HG03066 (cell line): ENCODE results near the gene C14orf132.

Experiments
- ATAC-seq: cut with Tn5 transposase; IDR thresholded peaks from one replicate; pipeline ENCODE4 v1.9.1; 2021; ENCODE audit warnings: low read depth; ENCODE audit not compliant: unreplicated experiment

Gene C14orf132

DNA sequence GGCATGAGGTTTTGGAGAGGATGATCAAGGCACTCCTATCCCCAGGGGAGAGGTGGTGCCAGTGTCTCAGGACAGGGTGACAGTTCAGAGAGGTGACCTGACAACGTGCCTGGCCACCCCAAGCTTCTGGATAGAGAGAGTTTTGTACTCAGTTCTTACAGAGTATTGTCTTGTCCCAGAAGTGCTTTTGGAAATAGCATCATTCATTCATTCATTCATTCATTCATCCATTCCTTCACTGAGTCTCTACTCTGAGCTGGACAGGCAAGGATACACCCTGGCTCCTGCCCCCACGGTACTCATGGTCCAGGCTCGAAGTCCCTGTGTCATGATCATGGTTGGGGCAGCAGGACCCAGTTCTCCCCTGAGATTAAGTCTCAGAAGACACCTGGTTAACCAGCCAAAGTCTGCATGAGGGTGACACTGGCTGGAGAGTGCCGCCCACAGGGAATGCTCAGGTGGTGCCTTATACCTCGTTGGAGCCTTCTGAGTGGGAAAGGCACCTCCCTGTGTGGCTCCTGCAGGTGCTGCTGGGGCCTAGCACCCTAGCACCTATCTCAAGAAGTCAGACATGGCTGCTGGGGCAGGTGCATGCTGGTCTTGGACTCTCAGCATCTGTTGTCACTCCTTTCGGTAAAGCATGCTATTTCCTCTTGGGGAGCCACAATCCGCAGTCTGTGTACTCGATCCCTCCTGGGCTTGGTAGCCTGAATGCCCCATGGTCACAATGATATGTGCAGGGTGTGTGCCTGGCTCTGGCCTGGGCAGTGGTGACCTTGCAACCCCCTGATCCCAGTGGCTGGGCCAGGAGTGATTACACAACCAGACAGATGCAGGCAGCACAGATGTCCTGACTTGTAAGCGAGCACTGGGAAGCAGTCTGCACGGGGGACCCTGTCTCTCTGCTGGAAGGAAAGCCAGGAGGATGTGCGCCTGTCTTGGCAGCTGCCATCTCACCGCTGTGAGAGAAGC, 57.8 kb downstream of the C14orf132 start:
- ATAC-seq, result no peak

DNA sequence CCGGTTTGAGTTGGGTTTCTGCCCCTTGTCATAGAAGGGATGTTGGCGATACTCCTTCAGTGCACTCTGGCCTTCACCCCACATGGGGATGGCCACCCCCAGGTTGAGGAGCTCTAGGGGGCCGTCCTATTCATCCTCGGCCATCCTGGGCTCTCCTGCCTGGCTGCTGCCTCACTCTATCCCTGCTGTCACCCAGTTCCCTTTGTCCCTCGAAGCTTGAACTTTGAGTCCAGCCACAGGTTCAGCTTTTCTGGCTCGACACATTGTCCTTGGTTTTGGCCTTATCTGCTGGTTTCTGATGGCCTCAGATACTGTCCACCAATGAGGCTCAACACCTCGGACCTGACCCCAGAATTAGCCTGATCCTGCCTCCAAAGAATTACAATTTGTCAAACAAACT, 58.6 kb downstream of the C14orf132 start:
- no peak for ATAC-seq

DNA sequence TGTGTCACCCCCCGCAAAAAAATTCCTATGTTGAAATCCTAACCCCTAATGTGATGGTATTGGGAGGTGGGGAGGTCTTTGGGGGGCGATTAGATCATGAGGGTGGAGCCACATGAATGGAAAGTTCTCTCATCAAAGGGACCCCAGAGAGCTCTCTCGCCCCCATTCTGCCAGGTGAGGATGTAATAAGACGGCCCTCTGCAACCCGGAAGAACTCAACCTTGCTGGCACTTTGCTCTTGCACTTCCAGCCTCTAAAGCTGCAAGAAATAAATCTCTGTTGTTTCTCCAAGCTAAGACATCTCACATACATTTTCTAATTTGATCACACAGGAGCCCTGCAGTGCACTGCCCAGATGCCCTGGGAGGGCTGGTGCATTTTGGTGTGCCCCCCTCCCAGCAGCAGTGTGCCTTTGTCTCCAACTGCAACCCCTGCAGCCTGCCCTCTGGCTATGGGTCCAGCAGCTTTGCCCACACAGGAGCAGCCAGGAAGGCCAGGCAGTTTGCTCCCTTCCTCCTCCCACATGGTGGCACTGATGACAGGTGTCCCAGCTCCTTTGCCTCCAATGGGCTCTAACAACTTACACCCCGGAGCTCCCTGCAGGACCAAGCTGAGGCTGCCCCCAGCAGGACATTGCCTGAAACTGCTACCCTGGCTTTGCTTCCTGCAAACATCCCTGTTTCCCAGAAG, 59.3 kb downstream of the C14orf132 start:
- ATAC-seq, result no peak

DNA sequence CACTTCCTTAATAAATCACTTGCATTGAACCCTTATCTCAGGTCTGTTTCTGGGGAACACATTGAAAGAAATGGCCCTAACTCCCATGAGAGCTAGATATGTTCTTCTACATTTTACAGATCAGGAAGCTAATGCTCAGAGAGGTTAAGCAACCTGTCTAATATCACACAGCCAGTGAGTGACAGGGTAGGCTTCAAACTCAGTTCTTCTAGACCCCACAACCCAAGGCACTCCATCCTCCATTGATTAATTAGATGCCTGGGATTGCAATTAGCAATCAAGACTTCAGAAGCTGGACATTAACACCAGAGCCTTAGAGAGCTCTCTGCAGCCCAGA, 59.8 kb downstream of the C14orf132 start:
- ATAC-seq, result no peak

DNA sequence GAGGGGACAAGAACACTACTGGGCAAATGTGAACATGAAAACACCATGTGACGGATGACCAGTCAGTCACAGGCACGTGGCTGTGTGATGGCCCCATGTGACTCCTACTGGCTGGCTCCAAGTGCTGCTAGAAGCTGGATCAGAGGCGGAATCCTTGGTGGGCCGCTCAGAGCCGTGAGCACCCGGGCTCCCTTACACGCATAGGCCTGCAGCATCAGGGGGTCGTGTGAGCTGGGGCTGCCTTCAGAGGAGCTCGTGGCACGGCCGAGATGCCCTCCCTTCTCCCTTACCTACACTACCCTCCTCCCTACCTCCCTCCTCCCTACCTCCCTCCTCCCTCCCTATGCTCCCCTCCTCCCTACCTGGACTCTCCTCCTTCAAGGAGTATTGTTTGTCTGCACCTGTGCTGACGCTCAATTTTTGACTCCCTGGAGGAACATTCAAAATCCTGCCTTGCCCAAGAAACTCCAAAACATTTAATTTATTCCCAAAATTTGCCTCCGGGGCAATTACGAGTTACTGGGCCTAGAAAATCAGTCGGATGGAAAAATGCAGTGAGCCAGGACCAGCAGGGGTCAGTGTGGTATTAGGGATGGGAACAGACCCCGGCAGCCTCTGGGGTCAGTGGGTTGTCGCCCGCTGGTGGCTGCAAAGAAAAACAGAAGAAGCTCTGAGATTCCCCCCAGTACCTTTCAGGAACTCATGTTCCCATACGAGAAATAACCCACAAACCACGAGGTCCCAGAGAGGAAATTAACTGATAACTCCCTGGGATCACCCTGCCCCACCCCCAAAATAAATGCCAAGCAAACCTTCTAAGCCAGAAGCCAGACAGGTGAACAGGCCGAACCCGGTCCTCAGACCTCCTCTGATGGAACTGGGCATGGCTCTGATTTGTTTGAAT, 61.3 kb downstream of the C14orf132 start:
- no peak for ATAC-seq

DNA sequence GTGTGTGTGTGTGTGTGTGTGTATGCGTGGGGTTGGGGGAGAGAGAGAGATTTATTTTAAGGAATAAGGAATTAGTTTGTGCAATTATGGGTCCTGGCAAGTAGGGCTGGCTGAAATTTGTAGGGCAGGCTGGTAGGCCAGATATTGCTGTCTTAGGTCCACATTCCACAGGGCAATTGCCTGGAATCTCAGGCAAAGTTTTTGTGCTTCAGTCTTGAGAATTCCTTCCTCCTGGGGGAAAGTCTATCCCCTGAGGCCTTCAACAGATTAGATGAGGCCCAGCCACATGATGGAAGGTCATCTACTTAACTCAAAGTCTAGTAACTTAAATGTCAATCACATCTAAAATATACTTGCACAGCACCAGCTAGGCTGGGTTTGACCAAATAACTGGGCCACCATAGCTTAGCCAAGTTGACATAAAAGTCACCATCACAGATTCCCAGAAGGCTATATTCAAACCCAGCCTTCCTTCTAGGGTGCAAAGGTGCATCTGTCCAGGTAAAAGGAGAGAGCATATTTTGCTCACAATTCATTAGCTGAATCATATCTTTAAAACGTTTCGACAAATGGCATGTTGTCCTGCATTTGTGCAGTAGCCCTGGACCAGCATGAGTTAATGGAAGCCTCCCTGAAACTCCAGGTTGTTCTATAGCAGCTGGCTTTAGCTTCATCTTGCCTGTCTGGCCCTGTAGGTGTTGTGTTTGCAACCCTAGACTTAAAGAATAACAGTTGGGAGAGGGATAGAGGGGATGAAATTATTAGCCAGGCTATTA, 63.1 kb downstream of the C14orf132 start:
- no peak for ATAC-seq

DNA sequence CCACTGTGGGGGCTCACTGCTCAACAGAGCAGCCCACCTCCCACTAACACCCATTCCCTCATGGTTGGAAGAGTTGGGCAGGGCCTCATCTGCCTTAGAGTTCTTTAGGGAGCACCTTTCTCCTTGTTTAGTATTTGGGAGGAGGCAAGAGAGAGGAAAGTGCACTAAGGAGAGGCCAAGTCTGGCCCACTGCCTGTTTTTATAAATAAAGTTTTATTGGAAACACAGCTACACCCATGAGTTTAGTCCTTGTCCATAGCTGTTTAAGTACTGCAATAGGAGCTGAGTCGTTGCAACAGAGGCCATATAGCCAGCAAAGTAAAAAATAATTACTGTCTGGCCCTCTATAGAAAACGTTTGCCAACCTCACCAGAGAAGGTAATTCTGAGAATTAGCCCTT, 63.9 kb downstream of the C14orf132 start:
- no peak for ATAC-seq

DNA sequence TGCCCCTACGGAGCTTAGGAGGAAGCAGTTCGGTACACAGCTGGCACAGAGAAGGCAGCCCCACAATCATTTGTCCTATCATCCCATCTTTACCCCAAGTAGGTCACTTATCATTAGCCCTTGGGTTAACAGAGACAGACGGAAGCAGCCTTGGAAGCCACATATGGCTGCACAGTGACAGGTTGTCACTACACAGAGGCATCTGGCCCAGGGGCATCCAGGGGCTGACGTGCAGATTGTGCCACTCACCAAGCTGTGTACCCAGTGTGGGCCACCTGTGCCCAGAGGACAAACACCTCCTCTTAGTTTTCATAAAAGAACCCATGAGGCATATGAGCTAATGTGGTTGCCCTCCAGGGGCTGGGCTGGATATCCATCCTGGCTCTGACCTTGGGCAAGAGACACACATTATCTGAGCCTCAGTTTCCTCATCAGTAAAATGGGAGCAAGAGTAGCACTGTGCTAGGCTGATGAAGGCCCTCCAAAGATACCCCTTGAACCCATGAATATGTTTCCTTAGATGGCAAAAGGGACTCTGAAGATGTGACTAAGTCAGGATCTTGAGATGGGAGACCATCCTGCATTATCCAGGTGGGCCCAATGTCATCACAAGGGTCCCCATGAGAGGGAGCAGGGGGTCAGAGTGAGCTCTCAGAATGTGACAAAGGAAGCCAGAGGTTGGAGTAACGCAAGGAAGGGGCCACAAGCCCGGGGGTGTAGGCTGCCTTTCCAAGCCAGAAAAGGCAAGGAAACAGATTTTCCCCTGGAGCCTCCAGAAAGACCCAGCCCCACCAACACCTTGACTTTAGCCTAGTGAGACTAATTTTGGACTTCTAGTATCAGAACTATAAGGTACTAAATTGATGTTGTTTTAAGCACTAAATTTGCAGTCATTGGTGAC, 64.6 kb downstream of the C14orf132 start:
- no peak for ATAC-seq

DNA sequence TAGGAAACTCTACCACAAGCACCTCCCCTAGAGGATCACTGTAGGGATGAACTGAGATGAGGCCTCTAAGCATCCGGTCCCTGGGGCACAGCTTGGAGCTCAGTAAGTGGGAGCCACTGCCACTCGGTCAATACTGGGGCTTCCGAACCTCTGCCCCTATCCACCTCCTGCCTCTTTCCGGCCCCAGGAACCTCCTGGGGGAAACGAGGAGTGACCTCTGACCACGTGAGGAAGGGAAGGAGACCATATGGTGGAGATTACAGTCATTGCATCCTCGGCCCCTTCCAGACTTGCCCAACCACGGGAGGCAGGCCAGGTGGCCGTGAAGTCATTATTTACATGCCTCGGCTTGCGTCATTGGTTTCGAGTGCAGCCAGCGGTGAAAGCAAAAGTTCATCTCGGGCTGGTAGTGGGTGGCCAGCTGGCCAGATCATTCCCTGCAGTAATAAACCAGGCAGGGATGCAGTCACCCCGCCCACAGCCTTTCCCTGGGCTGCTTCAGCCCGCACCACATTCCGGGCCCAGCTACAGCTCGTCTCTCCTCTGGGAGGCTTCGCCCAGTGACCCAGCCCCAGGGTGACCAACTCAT, 65.4 kb downstream of the C14orf132 start:
- ATAC-seq, result no peak

DNA sequence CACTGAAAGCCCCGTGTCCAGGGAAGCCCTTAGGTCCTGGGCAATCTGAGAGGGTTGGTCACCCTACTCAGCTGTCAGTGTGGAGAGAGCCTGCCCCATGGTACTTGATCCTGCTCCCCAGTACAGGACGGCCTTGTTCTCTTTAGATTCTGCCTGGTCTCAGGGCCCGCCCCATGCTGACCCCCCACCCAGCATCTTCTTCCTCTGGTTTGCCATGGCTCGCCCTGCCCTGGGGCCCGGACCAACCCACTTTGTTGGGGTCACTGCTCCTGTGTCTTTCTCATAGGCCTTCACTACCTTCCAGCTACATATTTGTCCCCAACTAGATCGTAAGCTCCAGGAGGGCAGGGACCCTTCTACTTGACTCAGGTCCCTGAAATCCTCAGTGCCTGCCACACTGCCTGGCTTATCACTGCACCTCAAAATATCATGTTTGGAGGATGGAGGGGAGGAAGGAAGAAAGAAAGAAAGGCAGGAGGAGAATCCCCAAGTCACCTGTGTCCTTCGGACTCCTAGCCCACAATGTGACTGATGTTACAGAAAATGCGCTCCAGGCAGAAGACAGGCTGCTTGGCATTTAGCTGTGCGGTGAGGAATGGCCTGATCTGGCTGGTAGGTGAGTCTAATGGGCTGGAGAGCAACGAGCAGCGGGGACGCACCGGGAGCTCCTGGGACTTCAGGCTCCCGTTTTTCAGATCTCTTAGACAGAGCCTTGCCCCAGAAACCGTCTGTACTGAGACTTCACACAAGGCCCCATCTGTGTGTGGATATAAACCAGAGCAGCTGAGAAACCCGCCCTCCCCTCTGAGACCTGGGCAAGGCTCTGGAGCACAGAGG, 66.1 kb downstream of the C14orf132 start:
- ATAC-seq, result no peak

DNA sequence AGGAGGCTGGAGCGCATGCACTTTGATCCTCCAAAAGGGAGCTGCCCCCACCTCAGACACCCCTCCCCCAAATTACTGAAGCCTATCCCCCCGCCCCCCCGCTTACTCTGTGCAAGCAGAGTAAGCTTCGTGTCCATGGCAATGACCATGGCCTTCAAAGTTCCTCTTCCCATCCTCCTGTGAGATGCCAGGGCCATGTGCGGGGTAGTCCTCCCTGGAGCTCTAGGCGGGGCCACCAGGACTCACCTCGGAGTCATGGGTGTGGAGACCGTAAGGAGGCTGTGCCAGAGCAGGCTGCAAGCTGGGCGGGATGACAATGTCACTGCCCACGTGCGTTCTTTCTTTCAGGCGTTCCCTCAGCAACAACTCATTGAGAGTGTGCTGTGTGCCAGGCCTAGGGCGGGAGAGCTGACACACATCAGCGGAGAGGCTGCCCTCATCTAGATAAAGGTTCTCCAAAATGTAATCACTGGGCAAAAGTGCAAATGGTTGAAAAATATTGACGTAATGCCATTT, 66.8 kb downstream of the C14orf132 start:
- ATAC-seq, result no peak

DNA sequence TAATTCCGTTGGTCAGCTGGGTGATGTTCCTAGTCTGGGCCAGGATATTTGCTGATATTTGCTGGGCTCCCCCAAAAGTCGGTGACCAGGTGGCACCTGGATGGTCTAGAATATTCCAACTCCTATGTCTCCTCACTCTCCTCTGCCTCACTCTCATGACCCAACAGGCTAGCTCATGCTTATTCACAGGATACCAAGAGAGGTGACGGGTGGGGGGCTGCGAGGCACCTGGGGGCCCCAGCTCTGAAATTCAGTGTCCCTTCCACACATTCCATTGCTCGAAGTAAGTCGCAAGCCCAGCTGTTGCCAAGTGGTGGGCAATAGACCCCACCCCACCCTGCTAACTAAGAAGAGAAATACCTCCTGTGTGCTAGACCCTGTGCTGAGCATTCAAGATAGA, 67.7 kb downstream of the C14orf132 start:
- no peak for ATAC-seq

DNA sequence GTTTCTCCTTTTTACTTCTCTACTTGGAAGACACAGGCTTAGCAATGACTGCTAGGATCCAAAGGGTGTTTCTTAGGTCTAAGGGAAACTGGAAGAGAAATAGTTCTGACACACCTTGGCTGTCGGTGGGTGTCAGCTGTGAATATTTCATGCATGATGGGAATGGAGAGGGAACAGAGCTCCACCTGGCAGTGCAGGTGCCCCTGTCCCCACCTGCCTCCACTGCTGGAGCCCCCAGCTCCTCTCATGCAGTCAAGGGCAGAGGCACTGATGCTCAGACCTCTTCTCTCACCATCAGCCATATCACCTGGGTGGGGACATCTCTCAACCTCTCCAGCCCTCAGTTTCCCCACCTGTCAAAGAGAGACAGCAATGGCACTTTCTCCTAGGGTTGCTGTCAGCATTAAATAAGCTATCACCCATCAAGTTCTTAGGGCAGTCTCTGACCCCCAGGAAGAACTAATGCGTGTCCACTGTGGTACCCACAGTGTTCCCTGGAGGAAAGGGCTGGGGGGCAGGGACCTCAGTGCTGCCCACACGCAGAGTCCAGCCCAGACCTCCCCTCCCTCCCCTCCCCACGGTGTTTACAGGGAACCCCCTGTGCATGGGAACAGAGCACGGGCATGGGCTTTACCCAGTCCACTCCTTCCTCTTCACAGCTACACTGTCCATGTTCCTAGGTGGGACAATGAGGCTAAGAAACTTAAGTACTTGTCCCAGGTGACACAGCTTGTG, 69.1 kb downstream of the C14orf132 start:
- ATAC-seq, result no peak

DNA sequence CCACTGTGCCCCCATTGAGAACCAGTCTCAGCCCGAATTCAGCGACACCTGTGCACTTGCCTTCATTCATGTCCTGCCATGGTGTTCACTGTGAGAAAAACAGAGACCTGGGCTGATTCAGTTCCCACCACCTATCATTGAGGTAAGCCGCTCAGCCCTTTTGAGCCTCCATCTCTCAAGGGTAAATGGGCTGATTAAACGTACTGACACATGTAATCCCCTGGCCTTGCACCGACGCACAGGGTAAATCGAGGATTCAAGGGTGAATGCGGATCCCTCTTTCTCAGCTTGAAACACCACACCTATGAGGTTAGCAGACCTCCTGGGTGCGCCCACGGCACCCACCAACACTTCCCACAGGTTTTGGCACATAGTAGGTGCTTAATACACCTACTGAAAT, 69.7 kb downstream of the C14orf132 start:
- no peak for ATAC-seq

DNA sequence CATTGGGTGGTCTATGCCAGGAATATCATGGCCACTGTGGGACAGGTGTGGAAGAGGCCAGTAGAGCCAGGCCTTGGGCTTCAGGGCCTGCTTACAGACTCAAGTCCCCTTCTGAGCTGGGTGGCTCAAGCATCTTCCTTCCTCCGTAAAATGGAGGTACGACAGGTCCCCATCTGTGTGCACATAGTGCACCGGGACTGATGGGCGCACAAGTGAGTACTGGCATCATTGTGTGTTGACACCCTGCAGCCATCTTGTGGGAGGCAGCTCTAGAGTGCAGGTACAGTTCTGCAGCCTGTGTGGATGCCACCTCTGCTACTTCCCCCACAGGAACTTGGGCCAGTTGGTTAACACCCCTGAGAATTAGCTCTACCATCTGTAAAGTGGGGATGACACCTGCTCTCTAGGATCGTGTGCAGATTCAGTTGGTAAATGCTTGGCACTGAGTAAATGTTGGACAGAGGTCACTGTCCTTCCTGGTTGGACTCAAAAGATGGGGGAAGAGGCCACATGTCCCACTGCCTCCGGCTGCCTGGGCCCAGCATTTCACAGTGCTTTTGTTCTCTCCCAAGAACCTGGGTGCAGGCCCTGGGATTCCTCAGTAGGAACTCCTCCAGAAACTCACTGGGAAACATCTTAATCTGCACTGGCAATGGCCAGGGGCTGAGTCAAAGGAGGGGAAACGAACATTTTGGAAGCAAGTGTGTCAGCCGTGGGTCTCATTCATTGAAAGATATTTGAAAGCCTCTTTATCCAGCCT, 70.6 kb downstream of the C14orf132 start:
- no peak for ATAC-seq

DNA sequence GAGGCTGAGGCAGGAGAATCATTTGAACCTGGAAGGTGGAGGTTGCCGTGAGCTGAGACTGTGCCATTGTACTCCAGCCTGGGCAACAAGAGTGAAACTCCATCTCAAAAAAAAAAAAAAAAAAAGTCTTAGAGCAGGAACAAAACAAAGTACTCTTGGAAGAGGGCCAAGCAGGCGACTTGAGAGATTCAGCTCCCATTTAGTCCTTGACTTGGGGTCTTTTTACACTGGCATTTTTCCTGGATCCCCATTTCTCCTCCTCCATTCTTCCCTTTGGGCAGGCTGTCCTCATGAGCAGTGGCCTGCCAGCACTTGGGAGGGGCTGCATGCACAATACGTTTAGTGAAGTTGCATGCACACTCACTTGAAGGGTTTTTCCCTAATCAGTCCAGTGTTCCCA, 72.9 kb downstream of the C14orf132 start:
- ATAC-seq, result no peak
